Measurements from ENCODE around the gene ALDH1B1. TPM values are rescaled to one million over a fixed set of nuclear protein-coding genes. Genes with fewer than 3 reads are reported as not detected.

Gene ALDH1B1
- total and polyA plus RNA-seq, 12 donors: 4.0 to 30.2 (median 17.2) TPM

DNA sequence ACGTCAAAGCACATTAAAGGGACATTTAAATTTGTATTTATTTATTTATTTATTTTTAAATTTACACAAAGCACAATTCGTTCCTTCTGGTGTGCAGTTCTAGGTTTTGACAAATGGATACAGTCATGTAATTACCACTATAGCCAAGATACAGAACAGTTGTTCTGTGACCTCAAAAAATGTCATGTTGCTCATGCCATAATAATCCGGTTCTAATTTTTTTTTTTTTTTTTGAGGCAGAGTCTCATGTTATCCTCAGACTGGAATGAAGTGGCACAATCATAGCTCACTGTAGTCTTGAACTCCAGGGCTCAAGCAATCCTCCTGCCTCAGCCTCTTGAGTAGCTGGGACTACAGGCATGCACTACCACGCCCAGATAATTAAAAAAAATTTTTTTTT, 24.0 kb downstream of the ALDH1B1 start:
- TF ChIP-seq, protein P1, sequence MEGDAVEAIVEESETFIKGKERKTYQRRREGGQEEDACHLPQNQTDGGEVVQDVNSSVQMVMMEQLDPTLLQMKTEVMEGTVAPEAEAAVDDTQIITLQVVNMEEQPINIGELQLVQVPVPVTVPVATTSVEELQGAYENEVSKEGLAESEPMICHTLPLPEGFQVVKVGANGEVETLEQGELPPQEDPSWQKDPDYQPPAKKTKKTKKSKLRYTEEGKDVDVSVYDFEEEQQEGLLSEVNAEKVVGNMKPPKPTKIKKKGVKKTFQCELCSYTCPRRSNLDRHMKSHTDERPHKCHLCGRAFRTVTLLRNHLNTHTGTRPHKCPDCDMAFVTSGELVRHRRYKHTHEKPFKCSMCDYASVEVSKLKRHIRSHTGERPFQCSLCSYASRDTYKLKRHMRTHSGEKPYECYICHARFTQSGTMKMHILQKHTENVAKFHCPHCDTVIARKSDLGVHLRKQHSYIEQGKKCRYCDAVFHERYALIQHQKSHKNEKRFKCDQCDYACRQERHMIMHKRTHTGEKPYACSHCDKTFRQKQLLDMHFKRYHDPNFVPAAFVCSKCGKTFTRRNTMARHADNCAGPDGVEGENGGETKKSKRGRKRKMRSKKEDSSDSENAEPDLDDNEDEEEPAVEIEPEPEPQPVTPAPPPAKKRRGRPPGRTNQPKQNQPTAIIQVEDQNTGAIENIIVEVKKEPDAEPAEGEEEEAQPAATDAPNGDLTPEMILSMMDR (IDR thresholded peaks at IDR 0.05): no peak
- no peaks in the 10 kb centered on the region for H3K4me1 ChIP-seq
- ATAC-seq (no peak), DNase-seq (no peak)
- peaks cover 0 to 52% (median 36%) of the 10 kb centered on the region in 7 donors for H3K27me3 ChIP-seq
- WGBS, 2 donors: 73 to 84% methylated on average over 4 of the region's 4 CpGs
- H3K4me3 ChIP-seq: no peak overlapping the region
- H3K27ac ChIP-seq: no peak overlapping the region
- H3K36me3 ChIP-seq: no peaks in the 10 kb centered on the region
- no peaks in the 10 kb centered on the region for H3K9me3 ChIP-seq
- intact Hi-C loops (cut with DNase I): loop anchor here in 2 of 10 donors (10.0 kb wide), 2 partner anchors 62 to 308 kb away; partner anchors contain the start of gene FAM240B (in 1 of the 2)

DNA sequence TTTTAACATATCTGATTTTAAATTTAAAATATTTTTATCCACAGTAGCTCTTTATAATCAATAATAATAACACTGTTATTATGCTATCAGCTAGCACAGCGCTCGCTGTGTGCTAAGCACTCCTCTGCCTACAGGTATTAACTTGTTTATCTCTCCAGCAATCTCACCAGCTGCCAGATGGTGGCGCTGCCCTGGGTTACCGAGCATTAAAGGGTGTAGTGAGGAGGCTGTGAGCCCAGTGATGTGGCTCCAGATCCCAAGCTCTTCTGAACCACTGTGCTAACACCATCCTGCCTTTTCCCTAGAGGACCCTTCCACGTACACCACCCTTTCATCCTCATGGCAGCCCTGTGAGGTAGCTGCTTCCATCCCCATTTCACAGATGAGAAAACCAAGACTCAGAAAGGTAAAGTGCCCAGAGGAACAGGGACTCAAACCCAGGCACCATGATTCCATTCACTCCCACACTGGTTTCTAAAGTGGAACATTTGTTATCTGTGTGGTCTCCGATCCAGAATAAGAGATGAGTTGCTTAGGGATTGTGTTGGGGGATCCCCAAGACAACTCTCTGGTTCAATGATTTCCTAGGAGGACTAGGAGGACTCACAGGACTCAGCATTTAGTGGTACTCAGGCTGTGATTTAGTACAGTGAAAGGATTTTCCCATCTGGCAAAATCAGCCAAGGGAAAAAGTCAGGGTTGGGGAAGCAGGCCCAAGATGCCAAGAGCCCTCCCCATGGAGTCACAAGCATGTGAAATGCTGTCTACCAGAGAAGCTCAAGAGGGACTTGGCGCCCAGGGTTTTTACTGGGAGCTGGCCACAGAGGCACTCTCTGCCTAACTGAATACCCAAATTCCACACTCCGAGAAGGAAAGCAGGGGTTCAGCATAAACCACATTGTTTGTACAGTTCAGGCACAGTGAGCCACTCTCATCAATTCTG, 24.8 kb downstream of the ALDH1B1 start:
- H3K36me3 ChIP-seq: no peaks in the 10 kb centered on the region
- intact Hi-C loops (cut with DNase I): loop anchor here in 2 of 10 donors (10.0 kb wide), 2 partner anchors 62 to 308 kb away; partner anchors contain the start of gene FAM240B (in 1 of the 2)

DNA sequence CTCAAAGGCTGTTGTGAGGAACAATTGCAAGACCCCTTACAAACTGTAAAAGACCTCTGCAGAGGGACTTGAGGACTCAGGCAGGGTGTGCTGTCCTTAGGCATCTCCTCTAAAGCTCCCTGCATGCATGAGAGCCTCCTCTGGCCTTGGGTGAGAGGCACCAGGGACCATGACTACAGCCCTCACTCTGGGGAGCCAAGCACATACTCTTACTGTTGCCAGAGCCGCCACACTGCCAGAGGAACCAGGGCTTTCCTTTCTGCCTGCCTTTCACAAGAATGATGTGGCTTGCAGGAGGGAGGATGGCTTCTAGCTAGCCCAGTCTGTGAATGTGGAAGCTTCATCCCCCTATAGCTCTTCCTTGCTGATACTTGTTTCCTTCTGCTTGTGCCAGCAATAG, 25.9 kb downstream of the ALDH1B1 start:
- DNase-seq (no peak), ATAC-seq (no peak)
- WGBS, 2 donors: 86 to 90% methylated on average over 1 of the region's 1 CpG
- intact Hi-C loops (cut with DNase I): loop anchor here in 2 of 10 donors (10.0 kb wide), 2 partner anchors 64 to 306 kb away; partner anchors contain the start of gene FAM240B (in 1 of the 2)
- TF ChIP-seq, protein P1 (IDR thresholded peaks at IDR 0.05): no peak
- H3K9me3 ChIP-seq: no peaks in the 10 kb centered on the region
- H3K27me3 ChIP-seq: peaks cover 0 to 54% (median 35%) of the 10 kb centered on the region in 7 donors
- H3K4me1 ChIP-seq: no peaks in the 10 kb centered on the region
- no peak overlapping the region for H3K4me3 ChIP-seq
- H3K36me3 ChIP-seq: no peaks in the 10 kb centered on the region
- H3K27ac ChIP-seq: no peak overlapping the region

More for the DNA sequence above, 24.8 kb downstream of the ALDH1B1 start:
- H3K27me3 ChIP-seq: peaks cover 0 to 54% (median 31%) of the 10 kb centered on the region in 7 donors
- ATAC-seq (no peak), DNase-seq (no peak)
- H3K4me3 ChIP-seq: no peak overlapping the region
- H3K27ac ChIP-seq: no peak overlapping the region
- H3K9me3 ChIP-seq: no peaks in the 10 kb centered on the region
- TF ChIP-seq, protein P1 (IDR thresholded peaks at IDR 0.05): peak in 3 of 9 donors; percentile 25 to 42 (median 31)
- 67% methylated on average over 8 of the region's 8 CpGs for WGBS, 2 donors
- no peaks in the 10 kb centered on the region for H3K4me1 ChIP-seq

DNA sequence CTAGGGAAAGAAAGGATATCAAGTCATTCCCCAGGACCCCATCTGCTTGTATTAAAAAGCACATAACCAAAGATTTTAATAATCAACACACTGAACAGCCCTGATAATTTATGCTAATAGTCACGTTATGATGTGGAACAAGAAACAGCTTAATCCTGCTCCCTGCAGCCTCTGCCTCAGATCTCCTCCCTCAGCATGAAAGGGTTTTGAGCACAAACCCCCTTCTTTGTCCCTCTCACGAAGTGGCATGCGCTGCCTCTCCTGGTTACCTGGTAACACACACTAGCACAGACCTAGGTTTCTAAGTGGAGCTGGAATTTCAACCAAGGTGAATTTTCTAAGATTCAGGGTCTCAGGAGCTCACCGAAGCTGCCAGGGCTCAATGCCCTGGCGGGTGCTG, 26.7 kb downstream of the ALDH1B1 start:
- TF ChIP-seq, protein P1 (IDR thresholded peaks at IDR 0.05): no peak
- Histone ChIP-seq H3K27me3 (peaks cover 0 to 53% (median 36%) of the 10 kb centered on the region in 7 donors), H3K27ac (no peak overlapping the region), H3K4me1 (peaks cover 0 to 3% (median 0%) of the 10 kb centered on the region in 9 donors), H3K9me3 (no peaks in the 10 kb centered on the region), H3K4me3 (no peak overlapping the region), H3K36me3 (no peaks in the 10 kb centered on the region)
- WGBS, 2 donors: 72 to 77% methylated on average over 5 of the region's 5 CpGs
- no peak for ATAC-seq
- intact Hi-C loops (cut with DNase I): loop anchor here in 2 of 10 donors (10.0 kb wide), 2 partner anchors 64 to 306 kb away; partner anchors contain the start of gene FAM240B (in 1 of the 2)
- no peak for DNase-seq

All from heart right ventricle (tissue), 16 donors.